Activated T-cell treated with anti-CD3 and anti-CD28 coated beads, Interleukin-2, amount 50 U/mL, for 24 hours (primary cell): ENCODE results near the gene TTLL8.

Experiments used
- DNase-seq: peaks from one replicate; pipeline ENCODE4 v3.0.0-alpha.2; 2020
- H3K27ac Mint-ChIP-seq: 2 replicates; pipeline ENCODE4 v1.8.0; 2020; ENCODE audit warnings: mild to moderate bottlenecking, mixed read lengths
- H3K27me3 Mint-ChIP-seq: 2 replicates; pipeline ENCODE4 v1.8.0; 2020; ENCODE audit warnings: mixed read lengths
- H3K36me3 Mint-ChIP-seq: 2 replicates; pipeline ENCODE4 v1.8.0; 2020; ENCODE audit warnings: low read depth, mixed read lengths
- H3K4me1 Mint-ChIP-seq: 2 replicates; pipeline ENCODE4 v1.8.0; 2020; ENCODE audit warnings: low read depth, mixed read lengths
- H3K4me3 Mint-ChIP-seq: 2 replicates; pipeline ENCODE4 v1.8.0; 2020; ENCODE audit warnings: mild to moderate bottlenecking, moderate library complexity, mixed read lengths
- H3K9me3 Mint-ChIP-seq: 2 replicates; pipeline ENCODE4 v1.8.0; 2020; ENCODE audit warnings: mixed read lengths

Gene TTLL8

GRCh38 chr22:50058061-50058905, at the start of gene TTLL8:
Gene TTLL8, minus strand, starts transcription at chr22:50058298.
- no peaks in the 10 kb centered on the region for H3K36me3 Mint-ChIP-seq
- no peak for DNase-seq
- no peaks in the 10 kb centered on the region for H3K9me3 Mint-ChIP-seq
- H3K4me3 Mint-ChIP-seq = no peak within 1 kb of the TSS
- H3K27me3 Mint-ChIP-seq = peaks cover 58% of the 10 kb centered on the region
- no peak within 1 kb of the TSS for H3K27ac Mint-ChIP-seq
- peaks cover 5% of the 10 kb centered on the region for H3K4me1 Mint-ChIP-seq

GRCh38 chr22:50107529-50107928, 49.4 kb upstream of the TTLL8 start:
- no peak for DNase-seq
- no peak overlapping the region for H3K27ac Mint-ChIP-seq
- H3K36me3 Mint-ChIP-seq = no peaks in the 10 kb centered on the region
- peaks cover 22% of the 10 kb centered on the region for H3K27me3 Mint-ChIP-seq
- H3K4me1 Mint-ChIP-seq = peaks cover 18% of the 10 kb centered on the region
- H3K9me3 Mint-ChIP-seq = no peaks in the 10 kb centered on the region
- no peak overlapping the region for H3K4me3 Mint-ChIP-seq

GRCh38 chr22:50105208-50106100, 47.4 kb upstream of the TTLL8 start:
- Mint-ChIP-seq H3K4me1 (peaks cover 12% of the 10 kb centered on the region), H3K9me3 (no peaks in the 10 kb centered on the region), H3K27ac (no peak overlapping the region), H3K4me3 (peak overlapping the region; percentile 33), H3K36me3 (no peaks in the 10 kb centered on the region), H3K27me3 (peaks cover 18% of the 10 kb centered on the region)
- DNase-seq = no peak

GRCh38 chr22:50104141-50104544, 46.0 kb upstream of the TTLL8 start:
- H3K9me3 Mint-ChIP-seq = no peaks in the 10 kb centered on the region
- no peak overlapping the region for H3K27ac Mint-ChIP-seq
- peaks cover 12% of the 10 kb centered on the region for H3K4me1 Mint-ChIP-seq
- H3K4me3 Mint-ChIP-seq = no peak overlapping the region
- H3K27me3 Mint-ChIP-seq = peaks cover 23% of the 10 kb centered on the region
- no peaks in the 10 kb centered on the region for H3K36me3 Mint-ChIP-seq
- DNase-seq = no peak

- H3K4me3 Mint-ChIP-seq = no peak overlapping the region
These were observed 44.8 kb upstream of the TTLL8 start for GRCh38 chr22:50102946-50103345.

GRCh38 chr22:50101870-50102565, 43.9 kb upstream of the TTLL8 start:
- no peak for DNase-seq
- Mint-ChIP-seq H3K4me3 (no peak overlapping the region), H3K36me3 (no peaks in the 10 kb centered on the region), H3K4me1 (peaks cover 12% of the 10 kb centered on the region), H3K27ac (no peak overlapping the region), H3K27me3 (peaks cover 31% of the 10 kb centered on the region), H3K9me3 (no peaks in the 10 kb centered on the region)

More at GRCh38 chr22:50102946-50103345, 44.8 kb upstream of the TTLL8 start:
- Mint-ChIP-seq H3K9me3 (no peaks in the 10 kb centered on the region), H3K4me1 (peaks cover 12% of the 10 kb centered on the region), H3K36me3 (no peaks in the 10 kb centered on the region), H3K27ac (no peak overlapping the region), H3K27me3 (peaks cover 26% of the 10 kb centered on the region)
- DNase-seq = no peak

- Mint-ChIP-seq H3K36me3 (no peaks in the 10 kb centered on the region), H3K27ac (no peak overlapping the region), H3K4me1 (peaks cover 2% of the 10 kb centered on the region), H3K9me3 (no peaks in the 10 kb centered on the region), H3K27me3 (peaks cover 43% of the 10 kb centered on the region), H3K4me3 (no peak overlapping the region)
- no peak for DNase-seq
These were observed 40.0 kb upstream of the TTLL8 start for GRCh38 chr22:50098052-50098451.

- Mint-ChIP-seq H3K9me3 (peaks cover 9% of the 10 kb centered on the region), H3K4me1 (no peaks in the 10 kb centered on the region), H3K36me3 (no peaks in the 10 kb centered on the region), H3K27me3 (peaks cover 33% of the 10 kb centered on the region), H3K27ac (no peak overlapping the region), H3K4me3 (no peak overlapping the region)
- no peak for DNase-seq
These were observed 34.2 kb upstream of the TTLL8 start for GRCh38 chr22:50092342-50092741.

- peaks cover 24% of the 10 kb centered on the region for H3K27me3 Mint-ChIP-seq
- no peak for DNase-seq
- H3K27ac Mint-ChIP-seq = no peak overlapping the region
- H3K9me3 Mint-ChIP-seq = peaks cover 18% of the 10 kb centered on the region
- H3K36me3 Mint-ChIP-seq = peaks cover 7% of the 10 kb centered on the region
- peaks cover 4% of the 10 kb centered on the region for H3K4me1 Mint-ChIP-seq
- no peak overlapping the region for H3K4me3 Mint-ChIP-seq
These were observed 33.1 kb upstream of the TTLL8 start for GRCh38 chr22:50091092-50091768.

- peaks cover 24% of the 10 kb centered on the region for H3K27me3 Mint-ChIP-seq
- H3K27ac Mint-ChIP-seq = no peak overlapping the region
- peaks cover 4% of the 10 kb centered on the region for H3K4me1 Mint-ChIP-seq
- DNase-seq = no peak
- peaks cover 7% of the 10 kb centered on the region for H3K36me3 Mint-ChIP-seq
- peaks cover 18% of the 10 kb centered on the region for H3K9me3 Mint-ChIP-seq
- H3K4me3 Mint-ChIP-seq = no peak overlapping the region
These were observed 32.3 kb upstream of the TTLL8 start for GRCh38 chr22:50090412-50090714.

GRCh38 chr22:50089682-50090411, 31.7 kb upstream of the TTLL8 start, which contains the start of gene MOV10L1:
Gene MOV10L1, plus strand, starts transcription at chr22:50090006. Its CDS starts 83 bp downstream, at chr22:50090089.
- Mint-ChIP-seq H3K9me3 (peaks cover 18% of the 10 kb centered on the region), H3K4me3 (no peak within 1 kb of the TSS), H3K4me1 (peaks cover 4% of the 10 kb centered on the region), H3K27ac (no peak within 1 kb of the TSS), H3K27me3 (peaks cover 24% of the 10 kb centered on the region), H3K36me3 (peaks cover 7% of the 10 kb centered on the region)
- no peak for DNase-seq

GRCh38 chr22:50089231-50089630, 31.1 kb upstream of the TTLL8 start:
- Mint-ChIP-seq H3K27me3 (peaks cover 27% of the 10 kb centered on the region), H3K36me3 (peaks cover 7% of the 10 kb centered on the region), H3K27ac (no peak overlapping the region), H3K9me3 (peaks cover 18% of the 10 kb centered on the region), H3K4me3 (no peak overlapping the region), H3K4me1 (peaks cover 4% of the 10 kb centered on the region)
- no peak for DNase-seq

- H3K27me3 Mint-ChIP-seq = peaks cover 26% of the 10 kb centered on the region
- no peak overlapping the region for H3K4me3 Mint-ChIP-seq
- DNase-seq = no peak
- no peak overlapping the region for H3K27ac Mint-ChIP-seq
- peaks cover 4% of the 10 kb centered on the region for H3K4me1 Mint-ChIP-seq
- peaks cover 7% of the 10 kb centered on the region for H3K36me3 Mint-ChIP-seq
- peaks cover 18% of the 10 kb centered on the region for H3K9me3 Mint-ChIP-seq
These were observed 30.0 kb upstream of the TTLL8 start for GRCh38 chr22:50088096-50088495.
